ENCODE data around the gene STXBP5.

DNA sequence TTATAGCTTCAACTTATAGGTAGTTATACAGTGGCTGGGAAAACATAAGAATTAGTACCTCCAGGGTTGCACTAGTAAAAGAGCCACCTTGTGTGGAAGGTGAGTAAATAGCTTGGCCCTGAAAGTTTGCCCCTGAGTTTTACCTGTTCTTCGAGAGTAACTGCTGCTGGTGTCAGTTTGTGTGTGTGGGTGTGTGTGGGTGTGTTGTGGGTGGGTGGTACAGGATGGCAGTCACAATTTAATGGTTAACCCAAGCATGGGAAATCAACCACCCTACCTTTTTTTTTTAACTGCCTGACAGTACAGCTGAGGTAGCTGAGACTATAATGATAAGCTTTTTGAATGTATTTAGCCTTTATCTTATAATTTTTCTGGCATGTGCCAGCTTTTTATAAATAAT is 137.3 kb downstream of the STXBP5 start:
- TF ChIP-seq CTCF (IDR thresholded peaks at IDR 0.05) (no peak), POLR2A (IDR thresholded peaks at IDR 0.05) (no peak), EP300 (IDR thresholded peaks at IDR 0.05) (no peak), POLR2AphosphoS5 (IDR thresholded peaks at IDR 0.05) (no peak)

Data from upper lobe of left lung (tissue), 4 donors.